WTC11 (cell line): Measurements from ENCODE around the gene BMX. TPM values are rescaled to one million over a fixed set of nuclear protein-coding genes. Genes with fewer than 3 reads are reported as not detected.

Source experiments
- ATAC-seq: fragments of 200-7000 bp; cut with Tn5 transposase; 2 replicates; pipeline ENCODE4 v1.10.0; 2021; ENCODE audit warnings: mild to moderate bottlenecking, moderate library complexity
- CTCF ChIA-PET: fragments of 300-600 bp; sonication (Branson Sonifier 250); formaldehyde crosslinking; loops from one replicate; lab custom pipeline; 2021; ENCODE audit warnings: antibody characterized with exemption; lab: Charles Lee
- POLR2A ChIA-PET: fragments of 350-600 bp; sonication (Branson Sonifier 250); formaldehyde crosslinking; loops from one replicate; lab custom pipeline; 2021; ENCODE audit warnings: antibody characterized with exemption; lab: Charles Lee
- DNase-seq: peaks from one replicate; pipeline ENCODE4 v3.0.0; 2021; ENCODE audit warnings: low spot score
- H3K27ac Mint-ChIP-seq: 2 replicates; pipeline ENCODE4 v1.8.0; 2021; ENCODE audit warnings: mixed read lengths
- H3K27me3 Mint-ChIP-seq: 2 replicates; pipeline ENCODE4 v1.8.0; 2021; ENCODE audit warnings: low read depth, mild to moderate bottlenecking, moderate library complexity, mixed read lengths
- H3K36me3 Mint-ChIP-seq: 2 replicates; pipeline ENCODE4 v1.8.0; 2021; ENCODE audit warnings: mixed read lengths
- H3K4me1 Mint-ChIP-seq: 2 replicates; pipeline ENCODE4 v1.8.0; 2022; ENCODE audit warnings: mixed read lengths
- H3K4me3 Mint-ChIP-seq: 2 replicates; pipeline ENCODE4 v1.8.0; 2021; ENCODE audit warnings: mild to moderate bottlenecking, moderate library complexity, mixed read lengths
- H3K9me3 Mint-ChIP-seq: 2 replicates; pipeline ENCODE4 v1.8.0; 2021; ENCODE audit warnings: mixed read lengths
- AFF4 ChIP-seq: sonication (generic); formaldehyde crosslinking; IDR thresholded peaks from 2 replicates; pipeline ENCODE4 v1.8.1; 2023; ENCODE audit warnings: mild to moderate bottlenecking, missing genetic modification reagents, borderline replicate concordance
- AR ChIP-seq: fragments of 250-450 bp; sonication (Bioruptor Pico); IDR thresholded peaks from 2 replicates; pipeline ENCODE4 v1.9.0; 2021; ENCODE audit warnings: mild to moderate bottlenecking
- ATF1 ChIP-seq: sonication (generic); formaldehyde crosslinking; IDR thresholded peaks from 2 replicates; pipeline ENCODE4 v1.8.1; 2023; ENCODE audit warnings: mild to moderate bottlenecking, moderate library complexity, missing genetic modification reagents
- CREB1 ChIP-seq: sonication (generic); formaldehyde crosslinking; IDR thresholded peaks from 2 replicates; pipeline ENCODE4 v1.8.0; 2023; ENCODE audit warnings: mild to moderate bottlenecking, missing genetic modification reagents
- ERG ChIP-seq: fragments of 250-450 bp; sonication (Bioruptor Pico); IDR thresholded peaks from 2 replicates; pipeline ENCODE4 v1.8.0; 2021; ENCODE audit warnings: mild to moderate bottlenecking
- GABPB1 ChIP-seq: sonication (generic); formaldehyde crosslinking; IDR thresholded peaks from 2 replicates; pipeline ENCODE4 v1.8.1; 2023; ENCODE audit warnings: mild to moderate bottlenecking, missing genetic modification reagents
- IRF2 ChIP-seq: sonication (generic); formaldehyde crosslinking; IDR thresholded peaks from 2 replicates; pipeline ENCODE4 v1.8.0; 2022; ENCODE audit warnings: low read depth, missing genetic modification reagents, borderline replicate concordance
- JUN ChIP-seq: sonication (generic); formaldehyde crosslinking; IDR thresholded peaks from 2 replicates; pipeline ENCODE4 v1.8.0; 2023; ENCODE audit warnings: mild to moderate bottlenecking, missing genetic modification reagents
- NR1H2 ChIP-seq: sonication (generic); formaldehyde crosslinking; IDR thresholded peaks from 2 replicates; pipeline ENCODE4 v1.9.0; 2021; ENCODE audit warnings: mild to moderate bottlenecking, moderate library complexity, missing genetic modification reagents
- NR2C2 ChIP-seq: sonication (generic); formaldehyde crosslinking; IDR thresholded peaks from 2 replicates; pipeline ENCODE4 v1.8.0; 2022; ENCODE audit warnings: mild to moderate bottlenecking, missing genetic modification reagents
- total RNA-seq: library from RNA; stranded (reverse); gene quantifications from 3 replicates; pipeline ENCODE4 v1.2.3, GENCODE V29; 2021
- TF ChIP-seq, protein P1 (sequence below): sonication (generic); formaldehyde crosslinking; IDR thresholded peaks from 2 replicates; pipeline ENCODE4 v1.8.1; 2023; ENCODE audit warnings: mild to moderate bottlenecking, missing genetic modification reagents, moderate library complexity
- TF ChIP-seq, protein P2 (sequence below): sonication (generic); formaldehyde crosslinking; conservative IDR thresholded peaks from 2 replicates; pipeline ENCODE4 v1.8.1; 2022; ENCODE audit warnings: mild to moderate bottlenecking, missing genetic modification reagents
- TF ChIP-seq, protein P3 (sequence below): fragments of 200-600 bp; IDR thresholded peaks from 2 replicates; pipeline ENCODE4 v1.8.0; 2022; ENCODE audit warnings: antibody characterized with exemption
- TF ChIP-seq, protein P4 (sequence below): fragments of 250-450 bp; sonication (Bioruptor Pico); IDR thresholded peaks from 2 replicates; pipeline ENCODE4 v1.9.0; 2021; ENCODE audit warnings: mild to moderate bottlenecking, borderline replicate concordance

Gene BMX
- total RNA-seq, 1 experiment from 2014 or later, result not detected

DNA sequence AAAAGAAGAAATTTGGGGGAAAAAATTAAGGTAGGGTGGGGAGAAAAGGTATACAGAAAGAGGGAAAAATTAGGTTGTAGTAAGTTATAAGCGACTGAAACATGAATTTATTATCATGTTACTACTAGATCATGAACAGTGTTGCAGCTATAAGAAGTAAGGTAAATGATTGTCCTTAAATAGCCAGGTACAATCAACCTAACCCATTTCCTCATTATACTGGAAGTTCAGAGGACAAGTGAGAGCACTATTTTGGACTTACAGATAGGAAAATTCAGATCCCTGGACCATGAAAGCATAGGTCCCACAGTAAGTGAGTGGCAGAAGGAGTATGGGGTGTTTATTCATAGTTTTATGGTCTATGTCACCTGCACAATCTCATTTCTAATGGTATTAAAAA is 31.0 kb upstream of the BMX start:
- ChIA-PET POLR2A (no interaction called here), CTCF (interaction anchor here (0.9 kb wide), 1 partner anchor 19 kb away, joined by 4 read pairs; no protein-coding TSS in a partner anchor)
- DNase-seq, result no peak
- Mint-ChIP-seq H3K36me3 (no peaks in the 10 kb centered on the region), H3K9me3 (no peaks in the 10 kb centered on the region), H3K4me1 (peaks cover 17% of the 10 kb centered on the region), H3K27ac (no peak overlapping the region), H3K4me3 (no peak overlapping the region), H3K27me3 (no peaks in the 10 kb centered on the region)
- TF ChIP-seq AFF4, result no peak
- TF ChIP-seq, protein P1, sequence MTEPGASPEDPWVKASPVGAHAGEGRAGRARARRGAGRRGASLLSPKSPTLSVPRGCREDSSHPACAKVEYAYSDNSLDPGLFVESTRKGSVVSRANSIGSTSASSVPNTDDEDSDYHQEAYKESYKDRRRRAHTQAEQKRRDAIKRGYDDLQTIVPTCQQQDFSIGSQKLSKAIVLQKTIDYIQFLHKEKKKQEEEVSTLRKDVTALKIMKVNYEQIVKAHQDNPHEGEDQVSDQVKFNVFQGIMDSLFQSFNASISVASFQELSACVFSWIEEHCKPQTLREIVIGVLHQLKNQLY (CRISPR knock-in tag), result no peak
- no peak for TF ChIP-seq CREB1
- TF ChIP-seq NR1H2, result no peak
- TF ChIP-seq, protein P2, sequence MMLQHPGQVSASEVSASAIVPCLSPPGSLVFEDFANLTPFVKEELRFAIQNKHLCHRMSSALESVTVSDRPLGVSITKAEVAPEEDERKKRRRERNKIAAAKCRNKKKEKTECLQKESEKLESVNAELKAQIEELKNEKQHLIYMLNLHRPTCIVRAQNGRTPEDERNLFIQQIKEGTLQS, result no peak
- no peak for TF ChIP-seq ERG (CRISPR knock-in tag)
- TF ChIP-seq AR (CRISPR knock-in tag), result no peak
- no peak for TF ChIP-seq JUN (CRISPR knock-in tag)
- ATAC-seq, result no peak

DNA sequence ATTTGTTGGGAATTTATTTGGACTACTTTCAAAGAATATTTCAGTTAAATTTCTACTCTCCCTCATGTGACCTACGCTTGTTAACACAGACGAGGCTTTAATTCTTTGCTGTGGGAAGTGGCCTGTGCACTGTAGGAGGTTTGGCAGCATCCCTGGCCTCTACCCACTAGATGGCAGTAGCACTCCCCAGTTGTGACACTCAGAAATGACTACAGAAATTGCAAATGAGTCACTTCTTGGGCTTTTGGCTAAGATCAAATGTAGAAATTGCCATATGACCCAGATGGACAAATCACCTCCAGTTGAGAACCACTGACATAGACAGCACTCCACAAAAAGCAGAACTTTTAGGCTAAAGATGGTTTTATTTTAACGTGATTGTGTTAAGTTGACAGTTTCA is 29.6 kb upstream of the BMX start:
- Mint-ChIP-seq H3K4me3 (no peak overlapping the region), H3K27ac (no peak overlapping the region), H3K4me1 (peaks cover 18% of the 10 kb centered on the region), H3K36me3 (no peaks in the 10 kb centered on the region), H3K9me3 (no peaks in the 10 kb centered on the region), H3K27me3 (no peaks in the 10 kb centered on the region)
- ATAC-seq, result peak; percentile 79
- TF ChIP-seq, protein P3, sequence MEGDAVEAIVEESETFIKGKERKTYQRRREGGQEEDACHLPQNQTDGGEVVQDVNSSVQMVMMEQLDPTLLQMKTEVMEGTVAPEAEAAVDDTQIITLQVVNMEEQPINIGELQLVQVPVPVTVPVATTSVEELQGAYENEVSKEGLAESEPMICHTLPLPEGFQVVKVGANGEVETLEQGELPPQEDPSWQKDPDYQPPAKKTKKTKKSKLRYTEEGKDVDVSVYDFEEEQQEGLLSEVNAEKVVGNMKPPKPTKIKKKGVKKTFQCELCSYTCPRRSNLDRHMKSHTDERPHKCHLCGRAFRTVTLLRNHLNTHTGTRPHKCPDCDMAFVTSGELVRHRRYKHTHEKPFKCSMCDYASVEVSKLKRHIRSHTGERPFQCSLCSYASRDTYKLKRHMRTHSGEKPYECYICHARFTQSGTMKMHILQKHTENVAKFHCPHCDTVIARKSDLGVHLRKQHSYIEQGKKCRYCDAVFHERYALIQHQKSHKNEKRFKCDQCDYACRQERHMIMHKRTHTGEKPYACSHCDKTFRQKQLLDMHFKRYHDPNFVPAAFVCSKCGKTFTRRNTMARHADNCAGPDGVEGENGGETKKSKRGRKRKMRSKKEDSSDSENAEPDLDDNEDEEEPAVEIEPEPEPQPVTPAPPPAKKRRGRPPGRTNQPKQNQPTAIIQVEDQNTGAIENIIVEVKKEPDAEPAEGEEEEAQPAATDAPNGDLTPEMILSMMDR, result peak; percentile 30; the same call in 1 of the 2 replicates
- TF ChIP-seq IRF2 (CRISPR knock-in tag), result no peak
- ChIA-PET POLR2A (no interaction called here), CTCF (interaction anchor here (0.6 to 1.7 kb wide), 7 partner anchors 22 to 177 kb away, joined by 3 to 5 read pairs (median 4); partner anchors contain the start of gene PIR)
- DNase-seq, result peak; percentile 47

GRCh38 chrX:15472531-15472930 is 28.1 kb upstream of the BMX start:
- POLR2A ChIA-PET, result no interaction called here
- Mint-ChIP-seq H3K4me3 (no peak overlapping the region), H3K4me1 (peaks cover 16% of the 10 kb centered on the region), H3K9me3 (no peaks in the 10 kb centered on the region), H3K36me3 (no peaks in the 10 kb centered on the region), H3K27ac (no peak overlapping the region), H3K27me3 (no peaks in the 10 kb centered on the region)
- DNase-seq (no peak), ATAC-seq (no peak)
- CTCF ChIA-PET, result no interaction called here
- no peak for TF ChIP-seq ATF1 (CRISPR knock-in tag)
- TF ChIP-seq NR2C2, result no peak
- TF ChIP-seq GABPB1 (CRISPR knock-in tag), result no peak
- TF ChIP-seq, protein P4, sequence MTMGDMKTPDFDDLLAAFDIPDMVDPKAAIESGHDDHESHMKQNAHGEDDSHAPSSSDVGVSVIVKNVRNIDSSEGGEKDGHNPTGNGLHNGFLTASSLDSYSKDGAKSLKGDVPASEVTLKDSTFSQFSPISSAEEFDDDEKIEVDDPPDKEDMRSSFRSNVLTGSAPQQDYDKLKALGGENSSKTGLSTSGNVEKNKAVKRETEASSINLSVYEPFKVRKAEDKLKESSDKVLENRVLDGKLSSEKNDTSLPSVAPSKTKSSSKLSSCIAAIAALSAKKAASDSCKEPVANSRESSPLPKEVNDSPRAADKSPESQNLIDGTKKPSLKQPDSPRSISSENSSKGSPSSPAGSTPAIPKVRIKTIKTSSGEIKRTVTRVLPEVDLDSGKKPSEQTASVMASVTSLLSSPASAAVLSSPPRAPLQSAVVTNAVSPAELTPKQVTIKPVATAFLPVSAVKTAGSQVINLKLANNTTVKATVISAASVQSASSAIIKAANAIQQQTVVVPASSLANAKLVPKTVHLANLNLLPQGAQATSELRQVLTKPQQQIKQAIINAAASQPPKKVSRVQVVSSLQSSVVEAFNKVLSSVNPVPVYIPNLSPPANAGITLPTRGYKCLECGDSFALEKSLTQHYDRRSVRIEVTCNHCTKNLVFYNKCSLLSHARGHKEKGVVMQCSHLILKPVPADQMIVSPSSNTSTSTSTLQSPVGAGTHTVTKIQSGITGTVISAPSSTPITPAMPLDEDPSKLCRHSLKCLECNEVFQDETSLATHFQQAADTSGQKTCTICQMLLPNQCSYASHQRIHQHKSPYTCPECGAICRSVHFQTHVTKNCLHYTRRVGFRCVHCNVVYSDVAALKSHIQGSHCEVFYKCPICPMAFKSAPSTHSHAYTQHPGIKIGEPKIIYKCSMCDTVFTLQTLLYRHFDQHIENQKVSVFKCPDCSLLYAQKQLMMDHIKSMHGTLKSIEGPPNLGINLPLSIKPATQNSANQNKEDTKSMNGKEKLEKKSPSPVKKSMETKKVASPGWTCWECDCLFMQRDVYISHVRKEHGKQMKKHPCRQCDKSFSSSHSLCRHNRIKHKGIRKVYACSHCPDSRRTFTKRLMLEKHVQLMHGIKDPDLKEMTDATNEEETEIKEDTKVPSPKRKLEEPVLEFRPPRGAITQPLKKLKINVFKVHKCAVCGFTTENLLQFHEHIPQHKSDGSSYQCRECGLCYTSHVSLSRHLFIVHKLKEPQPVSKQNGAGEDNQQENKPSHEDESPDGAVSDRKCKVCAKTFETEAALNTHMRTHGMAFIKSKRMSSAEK (CRISPR knock-in tag), result no peak
